IPS-15b (cell line): ENCODE results near the gene CST4.

ENCODE experiments used
- H3K27me3 ChIP-seq: one replicate; pipeline ENCODE4 v1.6.1; 2013; ENCODE audit warnings: low read length; ENCODE audit not compliant: control insufficient read depth, insufficient read depth
- H3K36me3 ChIP-seq: one replicate; pipeline ENCODE4 v1.6.1; 2013; ENCODE audit warnings: low read length; ENCODE audit not compliant: control insufficient read depth, insufficient read depth
- H3K4me1 ChIP-seq: one replicate; pipeline ENCODE4 v1.6.1; 2013; ENCODE audit warnings: mild to moderate bottlenecking, low read length; ENCODE audit not compliant: control insufficient read depth, insufficient read depth
- H3K4me3 ChIP-seq: one replicate; pipeline ENCODE4 v1.5.1; 2013; ENCODE audit warnings: low read depth, low read length
- H3K9ac ChIP-seq: one replicate; pipeline ENCODE4 v1.6.1; 2013; ENCODE audit warnings: low read depth, mild to moderate bottlenecking, low read length
- H3K9me3 ChIP-seq: one replicate; pipeline ENCODE4 v1.6.1; 2013; ENCODE audit warnings: mild to moderate bottlenecking, low read length; ENCODE audit not compliant: control insufficient read depth, insufficient read depth

CST4 gene

GRCh38 chr20:23649242-23649641 is 39.6 kb downstream of the CST4 start:
- Histone ChIP-seq H3K9ac (no peak overlapping the region), H3K9me3 (no peaks in the 10 kb centered on the region), H3K4me1 (no peaks in the 10 kb centered on the region), H3K4me3 (no peak overlapping the region), H3K36me3 (no peaks in the 10 kb centered on the region), H3K27me3 (no peaks in the 10 kb centered on the region)

- Histone ChIP-seq H3K36me3 (no peaks in the 10 kb centered on the region), H3K9me3 (no peaks in the 10 kb centered on the region), H3K4me3 (no peak overlapping the region), H3K27me3 (no peaks in the 10 kb centered on the region), H3K9ac (no peak overlapping the region), H3K4me1 (no peaks in the 10 kb centered on the region)
Observed at GRCh38 chr20:23647346-23647745, 41.5 kb downstream of the CST4 start.

- H3K4me3 ChIP-seq: no peak overlapping the region
- H3K4me1 ChIP-seq: no peaks in the 10 kb centered on the region
- H3K36me3 ChIP-seq: no peaks in the 10 kb centered on the region
- no peaks in the 10 kb centered on the region for H3K27me3 ChIP-seq
- H3K9me3 ChIP-seq: no peaks in the 10 kb centered on the region
- no peak overlapping the region for H3K9ac ChIP-seq
Observed at GRCh38 chr20:23646106-23646873, 42.5 kb downstream of the CST4 start.

GRCh38 chr20:23645575-23645974 is 43.3 kb downstream of the CST4 start:
- Histone ChIP-seq H3K4me3 (no peak overlapping the region), H3K36me3 (no peaks in the 10 kb centered on the region), H3K27me3 (no peaks in the 10 kb centered on the region), H3K9ac (no peak overlapping the region), H3K9me3 (no peaks in the 10 kb centered on the region), H3K4me1 (no peaks in the 10 kb centered on the region)

- H3K9me3 ChIP-seq: no peaks in the 10 kb centered on the region
- no peak overlapping the region for H3K4me3 ChIP-seq
- H3K36me3 ChIP-seq: no peaks in the 10 kb centered on the region
- no peaks in the 10 kb centered on the region for H3K4me1 ChIP-seq
- no peak overlapping the region for H3K9ac ChIP-seq
- no peaks in the 10 kb centered on the region for H3K27me3 ChIP-seq
Observed at GRCh38 chr20:23644164-23644563, 44.7 kb downstream of the CST4 start.

GRCh38 chr20:23643659-23644058 is 45.2 kb downstream of the CST4 start:
- Histone ChIP-seq H3K4me3 (no peak overlapping the region), H3K36me3 (no peaks in the 10 kb centered on the region), H3K4me1 (no peaks in the 10 kb centered on the region), H3K9ac (no peak overlapping the region), H3K9me3 (no peaks in the 10 kb centered on the region), H3K27me3 (no peaks in the 10 kb centered on the region)

GRCh38 chr20:23641936-23642751 is 46.7 kb downstream of the CST4 start:
- no peaks in the 10 kb centered on the region for H3K36me3 ChIP-seq
- H3K27me3 ChIP-seq: no peaks in the 10 kb centered on the region
- no peak overlapping the region for H3K4me3 ChIP-seq
- H3K9ac ChIP-seq: no peak overlapping the region
- no peaks in the 10 kb centered on the region for H3K9me3 ChIP-seq
- no peaks in the 10 kb centered on the region for H3K4me1 ChIP-seq

GRCh38 chr20:23640671-23641667 is 47.9 kb downstream of the CST4 start:
- Histone ChIP-seq H3K4me3 (no peak overlapping the region), H3K36me3 (no peaks in the 10 kb centered on the region), H3K9me3 (no peaks in the 10 kb centered on the region), H3K27me3 (peaks cover 10% of the 10 kb centered on the region), H3K9ac (no peak overlapping the region), H3K4me1 (peaks cover 5% of the 10 kb centered on the region)

GRCh38 chr20:23640018-23640601 is 48.7 kb downstream of the CST4 start:
- Histone ChIP-seq H3K9ac (no peak overlapping the region), H3K36me3 (no peaks in the 10 kb centered on the region), H3K9me3 (no peaks in the 10 kb centered on the region), H3K4me3 (no peak overlapping the region), H3K27me3 (peaks cover 11% of the 10 kb centered on the region), H3K4me1 (peaks cover 5% of the 10 kb centered on the region)

GRCh38 chr20:23639490-23639958 is 49.3 kb downstream of the CST4 start:
- no peak overlapping the region for H3K4me3 ChIP-seq
- peaks cover 5% of the 10 kb centered on the region for H3K4me1 ChIP-seq
- H3K36me3 ChIP-seq: no peaks in the 10 kb centered on the region
- no peaks in the 10 kb centered on the region for H3K9me3 ChIP-seq
- peaks cover 11% of the 10 kb centered on the region for H3K27me3 ChIP-seq
- no peak overlapping the region for H3K9ac ChIP-seq

GRCh38 chr20:23638309-23638708 is 50.5 kb downstream of the CST4 start:
- H3K4me1 ChIP-seq: peaks cover 5% of the 10 kb centered on the region
- no peaks in the 10 kb centered on the region for H3K9me3 ChIP-seq
- peaks cover 11% of the 10 kb centered on the region for H3K27me3 ChIP-seq
- no peak overlapping the region for H3K4me3 ChIP-seq
- H3K36me3 ChIP-seq: no peaks in the 10 kb centered on the region
- H3K9ac ChIP-seq: no peak overlapping the region
